Endodermal cell (in vitro differentiated cells): ENCODE results near the gene CCL27. TPM values are rescaled to one million over a fixed set of nuclear protein-coding genes. Genes with fewer than 3 reads are reported as not detected.

Source experiments
- DNase-seq: peaks from one replicate; pipeline ENCODE4 v3.0.0-alpha.2; 2017
- H3K27ac ChIP-seq: 2 replicates; pipeline ENCODE4 v1.5.1; 2013; ENCODE audit warnings: mild to moderate bottlenecking, low read depth, low read length, moderate library complexity
- H3K27me3 ChIP-seq: 2 replicates; pipeline ENCODE4 v1.6.1; 2013; ENCODE audit warnings: mild to moderate bottlenecking, low read length, moderate library complexity; ENCODE audit not compliant: insufficient read depth, control insufficient read depth, poor library complexity, severe bottlenecking
- H3K36me3 ChIP-seq: 2 replicates; pipeline ENCODE4 v1.7.0; 2013; ENCODE audit warnings: mild to moderate bottlenecking, low read length, moderate library complexity; ENCODE audit not compliant: control insufficient read depth, insufficient read depth
- H3K4me1 ChIP-seq: one replicate; pipeline ENCODE4 v1.7.0; 2013; ENCODE audit warnings: low read length; ENCODE audit not compliant: control insufficient read depth, insufficient read depth
- H3K4me3 ChIP-seq: 2 replicates; pipeline ENCODE4 v1.5.1; 2013; ENCODE audit warnings: mild to moderate bottlenecking, low read length, moderate library complexity
- H3K9ac ChIP-seq: 2 replicates; pipeline ENCODE4 v1.6.1; 2013; ENCODE audit warnings: mild to moderate bottlenecking, low read length, moderate library complexity; ENCODE audit not compliant: poor library complexity, severe bottlenecking; ENCODE audit errors: extremely low read depth
- H3K9me3 ChIP-seq: 2 replicates; pipeline ENCODE4 v1.6.1; 2013; ENCODE audit warnings: mild to moderate bottlenecking, low read length, moderate library complexity; ENCODE audit not compliant: control insufficient read depth
- H3K27ac Mint-ChIP-seq: 2 replicates; pipeline ENCODE4 v1.8.0; 2020; ENCODE audit warnings: mixed read lengths
- H3K27me3 Mint-ChIP-seq: 2 replicates; pipeline ENCODE4 v1.8.0; 2021; ENCODE audit warnings: mild to moderate bottlenecking, mixed read lengths; ENCODE audit not compliant: insufficient read depth
- H3K36me3 Mint-ChIP-seq: 2 replicates; pipeline ENCODE4 v1.8.0; 2020; ENCODE audit warnings: low read depth, mixed read lengths
- H3K4me1 Mint-ChIP-seq: 2 replicates; pipeline ENCODE4 v1.8.0; 2020; ENCODE audit warnings: mixed read lengths
- H3K4me3 Mint-ChIP-seq: 2 replicates; pipeline ENCODE4 v1.8.0; 2020; ENCODE audit warnings: mild to moderate bottlenecking, moderate library complexity, mixed read lengths
- H3K9me3 Mint-ChIP-seq: 2 replicates; pipeline ENCODE4 v1.8.0; 2020; ENCODE audit warnings: mild to moderate bottlenecking, mixed read lengths
- CTCF ChIP-seq: fragments of 200-600 bp; sonication (generic); conservative IDR thresholded peaks from 2 replicates; pipeline ENCODE4 v1.5.0; 2021; ENCODE audit warnings: antibody characterized with exemption, mild to moderate bottlenecking
- WGBS, 2 experiments: methylation state at CpG; one replicate each; pipeline versions ENCODE4 v1.1.5 to v1.1.7; 2013; ENCODE audit warnings: missing lambda C conversion rate in 2 of 2, mixed read lengths in 1 of 2; ENCODE audit not compliant: insufficient coverage in 1 of 2, insufficient read length in 1 of 2; 5-methylcytosine and 5-hydroxymethylcytosine counted together
- long read RNA-seq, 4 experiments: library from polyadenylated mRNA in 2 of 4; library from RNA in 1 of 4; library from capped mRNA in 1 of 4; stranded (forward) in 3 of 4; unstranded in 1 of 4; transcript quantifications; one replicate each; pipeline ENCODE4 v2.0.0, GENCODE V29; 2020 to 2021; ENCODE audit warnings: inconsistent platforms in 1 of 4
- polyA plus RNA-seq, 2 experiments: library from polyadenylated mRNA; stranded (reverse); fragments of 50-300 nt; gene quantifications; one replicate each; pipeline ENCODE4 v1.2.3, GENCODE V29; 2013
- total RNA-seq, 2 donors: library from RNA; stranded (reverse); fragmentation: NEBNext Ultra II Directional in 1 of 2; extraction: Animal tissue kit (Norgen Biotek cat#: 25700) in 1 of 2; gene quantifications; 2 replicates in 1 of 2; 3 replicates in 1 of 2; pipeline ENCODE4 v1.2.1, GENCODE V29; 2021

The CCL27 gene
- total RNA-seq, result not detected
- 0.53 TPM for polyA plus RNA-seq (2013, experiment 1 of 2)
- polyA plus RNA-seq (2013, experiment 2 of 2), result not detected
- long read RNA-seq, experiment 1, result 0 reads
- long read RNA-seq, experiment 2, result 0 reads
- long read RNA-seq, experiment 3, result 0 reads
- long read RNA-seq, experiment 4, result 0 reads

GRCh38 chr9:34662526-34663302 is at the start of gene CCL27:
Gene CCL27, minus strand, starts transcription at chr9:34662657. Its CDS starts 24 bp downstream, at chr9:34662633.
- no peak within 1 kb of the TSS for H3K4me3 ChIP-seq
- Mint-ChIP-seq H3K27ac (no peak within 1 kb of the TSS), H3K9me3 (no peaks in the 10 kb centered on the region), H3K4me1 (peaks cover 15% of the 10 kb centered on the region), H3K36me3 (no peaks in the 10 kb centered on the region), H3K4me3 (no peak within 1 kb of the TSS), H3K27me3 (peaks cover 6% of the 10 kb centered on the region)
- H3K27ac ChIP-seq, result no peak within 1 kb of the TSS
- DNase-seq, result no peak
- H3K4me1 ChIP-seq, result peaks cover 11% of the 10 kb centered on the region
- no peak within 1 kb of the TSS for H3K9ac ChIP-seq
- no peak for TF ChIP-seq CTCF
- no peaks in the 10 kb centered on the region for H3K27me3 ChIP-seq
- H3K9me3 ChIP-seq, result no peaks in the 10 kb centered on the region
- WGBS, 2 experiments, result 95% methylated on average over 4 of the region's 4 CpGs; no CpG with 5 or more reads in 1 of the 2 experiments
- H3K36me3 ChIP-seq, result no peaks in the 10 kb centered on the region

- no peak overlapping the region for H3K4me3 ChIP-seq
- H3K36me3 Mint-ChIP-seq, result no peaks in the 10 kb centered on the region
- no peak for DNase-seq
- TF ChIP-seq CTCF, result no peak
- H3K27me3 Mint-ChIP-seq, result peaks cover 23% of the 10 kb centered on the region
- no peaks in the 10 kb centered on the region for H3K36me3 ChIP-seq
- no peak overlapping the region for H3K9ac ChIP-seq
- H3K4me3 Mint-ChIP-seq, result no peak overlapping the region
- H3K9me3 ChIP-seq, result no peaks in the 10 kb centered on the region
- peaks cover 20% of the 10 kb centered on the region for H3K27me3 ChIP-seq
- 70% methylated on average over 1 of the region's 1 CpG; no CpG with 5 or more reads in 1 of the 2 experiments for WGBS, 2 experiments
- no peaks in the 10 kb centered on the region for H3K9me3 Mint-ChIP-seq
- H3K27ac ChIP-seq, result no peak overlapping the region
- H3K4me1 Mint-ChIP-seq, result peaks cover 16% of the 10 kb centered on the region
- H3K27ac Mint-ChIP-seq, result no peak overlapping the region
- no peaks in the 10 kb centered on the region for H3K4me1 ChIP-seq
These were observed 49.7 kb upstream of the CCL27 start for GRCh38 chr9:34712140-34712539.

GRCh38 chr9:34710023-34710422 is 47.6 kb upstream of the CCL27 start, which contains the start of gene CCL21:
Gene CCL21, minus strand, starts transcription at chr9:34710136. Its CDS starts 70 bp downstream, at chr9:34710066.
- Histone ChIP-seq H3K4me1 (no peaks in the 10 kb centered on the region), H3K4me3 (no peak within 1 kb of the TSS), H3K27me3 (peaks cover 17% of the 10 kb centered on the region), H3K9ac (no peak within 1 kb of the TSS), H3K27ac (no peak within 1 kb of the TSS), H3K9me3 (no peaks in the 10 kb centered on the region), H3K36me3 (no peaks in the 10 kb centered on the region)
- no peaks in the 10 kb centered on the region for H3K9me3 Mint-ChIP-seq
- no peak within 1 kb of the TSS for H3K27ac Mint-ChIP-seq
- H3K4me3 Mint-ChIP-seq, result no peak within 1 kb of the TSS
- 100% methylated on average over 1 of the region's 2 CpGs; no CpG with 5 or more reads in 1 of the 2 experiments for WGBS, 2 experiments
- DNase-seq, result no peak
- TF ChIP-seq CTCF, result no peak
- H3K27me3 Mint-ChIP-seq, result peaks cover 21% of the 10 kb centered on the region
- H3K4me1 Mint-ChIP-seq, result peaks cover 7% of the 10 kb centered on the region
- no peaks in the 10 kb centered on the region for H3K36me3 Mint-ChIP-seq
